A549 treated with Hydrocortisone at 1 μM for 4 hours (cell line): ENCODE results near the gene IRX3. TPM values are rescaled to one million over a fixed set of nuclear protein-coding genes. Genes with fewer than 3 reads are reported as not detected.

ENCODE experiments used
- total RNA-seq: library from RNA; stranded (reverse); fragments of 200-300 nt; extraction: Qiagen RNA extraction; gene quantifications from 5 replicates; pipeline ENCODE4 v1.2.3, GENCODE V29; 2022

IRX3 gene
- total RNA-seq = 4.5 to 6.9 TPM (median 5.4 TPM) in 5 replicates

GRCh38 chr16:54286366-54287130 lies at the start of gene IRX3:
IRX3 (minus strand) TSS chr16:54286787; CDS start chr16:54286050, 737 bp downstream.

